GM10248 (cell line): Measurements from ENCODE around the gene MAOB.

Experiments used
- CTCF ChIA-PET: fragments of 300-600 bp; sonication (Branson Sonifier 250); formaldehyde crosslinking; extraction: SDS; loops from one replicate; lab custom pipeline; 2021; ENCODE audit warnings: antibody characterized with exemption; lab: Yijun Ruan, JAX
- POLR2A ChIA-PET: fragments of 350-650 bp; sonication (Branson Sonifier 250); formaldehyde crosslinking; extraction: SDS; loops from one replicate; lab custom pipeline; 2020; ENCODE audit warnings: antibody characterized with exemption; lab: Yijun Ruan, JAX
- DNase-seq: peaks from one replicate; pipeline ENCODE4 v3.0.0; 2012; ENCODE audit errors: extremely low spot score
- TF ChIP-seq, protein P1 (sequence below): IDR thresholded peaks from 2 replicates; pipeline ENCODE4 v1.5.1; 2012; ENCODE audit warnings: mild to moderate bottlenecking, low read depth; ENCODE audit errors: extremely low read depth, missing control alignments, control extremely low read depth

Gene MAOB

DNA sequence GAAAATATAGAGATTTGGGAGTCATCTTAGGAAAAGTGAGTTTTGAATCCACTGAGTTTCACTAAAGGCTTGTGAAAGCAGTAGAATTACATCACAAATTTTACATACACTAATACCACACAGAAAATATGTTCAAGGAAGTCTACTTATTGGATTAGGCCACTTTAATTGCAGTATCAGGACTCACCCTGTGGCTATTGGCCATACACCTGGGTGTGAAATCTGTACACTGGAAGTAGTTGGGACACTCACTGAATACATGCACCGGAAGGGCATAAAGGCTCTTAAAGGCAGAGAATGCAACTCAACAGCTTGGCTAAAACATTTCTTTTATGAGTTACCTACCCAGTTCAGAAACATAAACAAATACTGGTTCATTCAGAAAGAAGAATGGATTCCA, 19.8 kb downstream of the MAOB start:
- DNase-seq = no peak
- ChIA-PET POLR2A (no interaction called here), CTCF (no interaction called here)
- TF ChIP-seq, protein P1, sequence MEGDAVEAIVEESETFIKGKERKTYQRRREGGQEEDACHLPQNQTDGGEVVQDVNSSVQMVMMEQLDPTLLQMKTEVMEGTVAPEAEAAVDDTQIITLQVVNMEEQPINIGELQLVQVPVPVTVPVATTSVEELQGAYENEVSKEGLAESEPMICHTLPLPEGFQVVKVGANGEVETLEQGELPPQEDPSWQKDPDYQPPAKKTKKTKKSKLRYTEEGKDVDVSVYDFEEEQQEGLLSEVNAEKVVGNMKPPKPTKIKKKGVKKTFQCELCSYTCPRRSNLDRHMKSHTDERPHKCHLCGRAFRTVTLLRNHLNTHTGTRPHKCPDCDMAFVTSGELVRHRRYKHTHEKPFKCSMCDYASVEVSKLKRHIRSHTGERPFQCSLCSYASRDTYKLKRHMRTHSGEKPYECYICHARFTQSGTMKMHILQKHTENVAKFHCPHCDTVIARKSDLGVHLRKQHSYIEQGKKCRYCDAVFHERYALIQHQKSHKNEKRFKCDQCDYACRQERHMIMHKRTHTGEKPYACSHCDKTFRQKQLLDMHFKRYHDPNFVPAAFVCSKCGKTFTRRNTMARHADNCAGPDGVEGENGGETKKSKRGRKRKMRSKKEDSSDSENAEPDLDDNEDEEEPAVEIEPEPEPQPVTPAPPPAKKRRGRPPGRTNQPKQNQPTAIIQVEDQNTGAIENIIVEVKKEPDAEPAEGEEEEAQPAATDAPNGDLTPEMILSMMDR = no peak

DNA sequence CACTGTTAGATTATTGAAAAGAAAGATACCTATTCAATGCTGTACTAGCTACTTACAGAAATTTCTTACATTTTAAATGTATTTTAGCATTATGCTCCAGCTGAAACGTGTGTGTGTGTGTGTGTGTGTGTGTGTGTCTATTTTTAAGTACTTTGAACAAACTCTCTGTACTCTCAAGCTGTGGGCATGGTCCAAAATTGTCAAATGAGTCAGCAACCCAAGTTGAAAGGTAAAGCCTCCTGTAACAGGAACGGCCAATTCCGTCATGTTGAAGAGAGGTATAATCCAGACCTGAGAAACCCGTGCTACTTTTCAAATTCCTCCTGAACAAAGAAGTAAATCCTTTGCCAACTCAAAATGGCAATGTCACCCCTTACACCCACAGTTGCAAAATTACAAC, 20.5 kb downstream of the MAOB start:
- no peak for DNase-seq
- ChIA-PET POLR2A (no interaction called here), CTCF (no interaction called here)
- TF ChIP-seq, protein P1 = no peak

DNA sequence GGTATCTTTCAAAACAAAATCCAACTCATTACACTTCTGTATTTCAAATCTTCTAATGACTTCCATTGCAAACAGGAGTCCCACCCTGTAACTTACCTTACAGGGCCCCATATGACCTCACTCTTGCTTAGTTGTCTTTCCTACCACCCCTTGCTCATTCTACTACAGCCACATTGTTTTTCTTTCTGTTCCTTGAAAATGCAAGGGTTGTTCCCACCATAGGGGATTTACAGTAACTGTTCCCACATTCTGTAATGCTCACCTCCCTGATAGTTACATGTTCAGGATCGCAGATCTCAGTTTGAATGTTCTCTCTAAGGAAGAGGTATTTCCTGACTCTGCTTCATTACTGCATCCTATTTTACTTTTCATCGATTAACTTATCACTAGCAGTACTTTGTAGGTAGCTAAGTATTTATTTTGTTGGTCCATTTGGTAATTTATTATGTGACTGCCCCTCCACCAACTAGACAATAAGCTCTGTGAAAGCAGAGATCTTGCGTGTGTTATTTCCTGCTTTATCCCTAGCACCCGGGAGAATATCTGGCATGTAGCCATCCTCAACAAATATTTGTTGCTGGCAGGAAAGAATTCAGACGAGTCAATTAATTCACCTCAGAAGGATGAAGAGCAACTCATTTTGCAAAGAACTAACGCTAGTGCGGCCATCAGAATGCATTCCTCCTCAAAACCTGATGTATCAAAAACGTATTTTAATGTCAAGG, 21.4 kb downstream of the MAOB start:
- CTCF ChIA-PET = no interaction called here

DNA sequence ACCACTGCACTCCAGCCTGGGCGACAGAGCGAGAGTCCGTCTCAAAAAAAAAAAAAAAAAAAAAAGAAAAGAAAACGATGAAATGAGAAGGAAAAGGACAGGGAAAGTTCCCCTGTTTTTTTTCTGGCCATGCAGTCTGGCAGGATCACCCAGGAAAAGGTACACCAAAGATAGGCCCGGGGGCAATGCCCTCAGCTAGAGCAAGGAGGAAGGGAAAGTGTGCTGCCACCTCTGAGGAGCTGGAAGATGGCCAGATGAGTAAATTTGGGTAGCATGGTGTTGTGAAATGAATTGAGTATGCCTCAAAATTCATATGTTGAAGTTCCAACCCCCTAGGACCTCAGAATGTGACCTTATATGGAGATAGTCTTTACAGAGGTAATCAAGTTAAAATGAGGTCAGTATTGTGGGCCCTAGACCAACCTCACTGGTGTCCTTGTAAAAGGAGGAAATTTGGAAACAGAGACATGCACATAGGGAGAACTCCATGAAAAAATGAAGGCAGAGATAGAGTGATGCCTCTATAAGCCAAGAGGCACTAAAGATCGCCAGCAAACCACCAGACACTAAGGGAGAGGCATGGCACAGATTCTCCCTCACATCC, 28.9 kb downstream of the MAOB start:
- TF ChIP-seq, protein P1 = no peak
- ChIA-PET CTCF (no interaction called here), POLR2A (no interaction called here)
- DNase-seq = no peak

More for the DNA sequence above, 21.4 kb downstream of the MAOB start:
- TF ChIP-seq, protein P1 = no peak
- POLR2A ChIA-PET = no interaction called here
- no peak for DNase-seq

DNA sequence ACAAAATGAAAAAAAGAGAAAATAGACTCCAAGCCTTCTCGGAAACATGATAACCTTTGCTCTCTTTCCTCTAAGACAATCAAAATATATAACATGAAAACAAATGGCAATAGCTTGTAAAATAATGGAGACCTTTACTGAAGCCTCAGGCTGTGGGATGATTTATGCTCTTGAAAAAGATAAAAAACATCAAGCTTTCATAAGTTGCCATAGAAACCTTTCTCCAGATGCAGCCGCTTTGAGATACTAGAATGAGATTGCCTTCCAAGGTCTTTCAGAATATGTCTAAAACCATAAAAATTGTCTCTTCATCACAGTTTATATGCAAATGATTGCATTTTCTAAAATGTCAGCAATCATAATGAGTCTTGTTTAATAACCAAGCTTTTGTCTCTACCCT, 31.6 kb downstream of the MAOB start:
- CTCF ChIA-PET = no interaction called here
- TF ChIP-seq, protein P1 = no peak
- POLR2A ChIA-PET = no interaction called here
- DNase-seq = no peak

DNA sequence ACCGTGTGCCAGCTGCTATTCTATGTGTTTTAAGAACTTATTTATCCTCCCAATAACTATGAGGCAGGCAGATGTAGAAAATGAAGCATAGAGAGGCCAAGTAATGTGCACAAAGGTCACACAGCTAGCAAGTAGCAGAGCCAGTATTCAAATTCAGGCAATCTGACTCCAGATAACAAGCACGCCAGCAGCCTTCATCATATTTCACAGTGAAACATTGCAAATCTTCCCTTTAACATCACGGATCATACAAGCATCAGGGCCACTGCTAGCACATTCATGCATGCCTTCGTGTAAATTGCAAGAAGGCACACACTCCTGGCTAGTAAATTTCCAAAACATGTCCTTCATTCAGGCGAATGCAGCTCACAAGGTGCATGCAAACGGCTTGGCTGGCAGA, 33.1 kb downstream of the MAOB start:
- CTCF ChIA-PET = no interaction called here
- no peak for DNase-seq
- POLR2A ChIA-PET = no interaction called here
- TF ChIP-seq, protein P1 = no peak
